IMR-90 (cell line): ENCODE data around the gene PSKH1. TPM values are rescaled to one million over a fixed set of nuclear protein-coding genes. Genes with fewer than 3 reads are reported as not detected.

Experiments
- ATAC-seq: fragments of 200-7000 bp; cut with Tn5 transposase; 2 replicates; pipeline ENCODE4 v1.9.1; 2020; ENCODE audit warnings: low read depth, mild to moderate bottlenecking, moderate library complexity
- BruUV-seq: library from RNA; stranded (reverse); fragments of 400-500 nt; replicated peaks from 2 replicates; lab custom pipeline; 2021; lab: Mats Ljungman, UMichigan
- CTCF ChIA-PET: fragments of 300-600 bp; formaldehyde crosslinking; extraction: SDS; loops from one replicate; lab custom pipeline; 2021; ENCODE audit warnings: antibody characterized with exemption; lab: Yijun Ruan, JAX
- POLR2A ChIA-PET: fragments of 300-600 bp; sonication (Branson Sonifier 250); formaldehyde crosslinking; loops from one replicate; lab custom pipeline; 2022; ENCODE audit warnings: antibody characterized with exemption; ENCODE audit not compliant: unreplicated experiment; lab: Charles Lee
- DNase-seq: peaks from one replicate; pipeline ENCODE4 v3.0.0; 2013
- H2AFZ ChIP-seq: replicated peaks from 2 replicates; pipeline ENCODE3; 2013; ENCODE audit warnings: low read length, mild to moderate bottlenecking; ENCODE audit not compliant: poor library complexity
- H2AK5ac ChIP-seq: 2 replicates; pipeline ENCODE4 v1.6.1; 2013; ENCODE audit warnings: low read depth, low read length, inconsistent platforms
- H2AK9ac ChIP-seq: replicated peaks from 2 replicates; pipeline ENCODE3; 2013; ENCODE audit warnings: mild to moderate bottlenecking, low read depth, low read length, moderate library complexity; ENCODE audit not compliant: poor library complexity
- H2BK120ac ChIP-seq: 2 replicates; pipeline ENCODE4 v1.6.1; 2013; ENCODE audit warnings: low read depth, low read length, inconsistent platforms
- H2BK15ac ChIP-seq: 3 replicates; pipeline ENCODE4 v1.6.1; 2013; ENCODE audit warnings: low read depth, low read length, inconsistent platforms
- H2BK20ac ChIP-seq: 2 replicates; pipeline ENCODE4 v1.6.1; 2013; ENCODE audit warnings: low read depth, mild to moderate bottlenecking, inconsistent platforms, low read length, moderate library complexity
- H2BK5ac ChIP-seq: 2 replicates; pipeline ENCODE4 v1.6.1; 2013; ENCODE audit warnings: mild to moderate bottlenecking, low read depth, low read length, inconsistent platforms; ENCODE audit not compliant: poor library complexity, severe bottlenecking
- H3K14ac ChIP-seq: replicated peaks from 2 replicates; pipeline ENCODE4 v1.6.1; 2013; ENCODE audit warnings: low read depth, low read length, inconsistent platforms
- H3K18ac ChIP-seq: 2 replicates; pipeline ENCODE4 v1.6.1; 2013; ENCODE audit warnings: low read depth, low read length, control low read depth
- H3K23ac ChIP-seq: 2 replicates; pipeline ENCODE4 v1.6.1; 2013; ENCODE audit warnings: low read depth, low read length, inconsistent platforms
- H3K27ac ChIP-seq: 2 replicates; pipeline ENCODE4 v1.5.1; 2013; ENCODE audit warnings: mild to moderate bottlenecking, control low read depth, low read length; ENCODE audit not compliant: insufficient read depth
- H3K27me3 ChIP-seq: 2 replicates; pipeline ENCODE4 v1.6.1; 2013; ENCODE audit warnings: low read length; ENCODE audit not compliant: control insufficient read depth, insufficient read depth
- H3K36me3 ChIP-seq: 2 replicates; pipeline ENCODE4 v1.6.1; 2013; ENCODE audit warnings: low read length, mixed read lengths; ENCODE audit not compliant: control insufficient read depth, insufficient read depth
- H3K4ac ChIP-seq: 2 replicates; pipeline ENCODE4 v1.6.1; 2013; ENCODE audit warnings: low read depth, low read length, inconsistent platforms
- H3K4me1 ChIP-seq: 2 replicates; pipeline ENCODE4 v1.6.1; 2013; ENCODE audit warnings: low read length, mixed read lengths; ENCODE audit not compliant: control insufficient read depth, insufficient read depth
- H3K4me2 ChIP-seq: 2 replicates; pipeline ENCODE4 v1.6.1; 2013; ENCODE audit warnings: low read depth, mild to moderate bottlenecking, control low read depth, low read length, moderate library complexity
- H3K4me3 ChIP-seq: 2 replicates; pipeline ENCODE4 v1.5.1; 2013; ENCODE audit warnings: low read depth, mild to moderate bottlenecking, control low read depth, low read length, moderate library complexity; ENCODE audit not compliant: insufficient read depth
- H3K56ac ChIP-seq: 2 replicates; pipeline ENCODE4 v1.6.1; 2013; ENCODE audit warnings: low read length, inconsistent platforms; ENCODE audit not compliant: insufficient read depth; ENCODE audit errors: extremely low read depth
- H3K79me1 ChIP-seq, 2 experiments: 2 replicates each; pipeline ENCODE4 v1.6.1; 2013; ENCODE audit warnings: low read length in 2 of 2, inconsistent platforms in 1 of 2, low read depth in 1 of 2
- H3K9ac ChIP-seq: 2 replicates; pipeline ENCODE4 v1.6.1; 2013; ENCODE audit warnings: low read depth, low read length, control low read depth
- H3K9me1 ChIP-seq: 2 replicates; pipeline ENCODE4 v1.6.1; 2013; ENCODE audit warnings: low read length, inconsistent platforms; ENCODE audit not compliant: insufficient read depth
- H3K9me3 ChIP-seq: 2 replicates; pipeline ENCODE4 v1.6.1; 2013; ENCODE audit warnings: low read length; ENCODE audit not compliant: control insufficient read depth, insufficient read depth
- H4K20me1 ChIP-seq: 2 replicates; pipeline ENCODE4 v1.6.1; 2013; ENCODE audit warnings: low read length, inconsistent platforms; ENCODE audit not compliant: insufficient read depth
- H4K5ac ChIP-seq: 2 replicates; pipeline ENCODE4 v1.6.1; 2013; ENCODE audit warnings: mild to moderate bottlenecking, low read depth, low read length, control low read depth
- H4K8ac ChIP-seq, 2 experiments: 2 replicates each; pipeline ENCODE4 v1.6.1; 2013; ENCODE audit warnings: low read depth in 2 of 2, low read length in 2 of 2, control low read depth in 1 of 2, inconsistent platforms in 1 of 2
- H4K91ac ChIP-seq: 2 replicates; pipeline ENCODE4 v1.6.1; 2013; ENCODE audit warnings: low read depth, low read length, inconsistent platforms; ENCODE audit not compliant: insufficient read depth
- CEBPB ChIP-seq: IDR thresholded peaks from 2 replicates; pipeline ENCODE4 v1.6.1; 2012; ENCODE audit warnings: low read depth, low read length, improper control_type of control experiment
- CHD1 ChIP-seq: IDR thresholded peaks from 2 replicates; pipeline ENCODE4 v1.6.1; 2012; ENCODE audit warnings: low read depth, low read length, improper control_type of control experiment
- CTCF ChIP-seq: conservative IDR thresholded peaks from 2 replicates; pipeline ENCODE4 v1.5.1; 2012; ENCODE audit warnings: mild to moderate bottlenecking, low read depth, low read length, improper control_type of control experiment
- ELK1 ChIP-seq: fragments of 150-350 bp; IDR thresholded peaks from 2 replicates; pipeline ENCODE4 v1.6.1; 2016; ENCODE audit warnings: low read depth, mild to moderate bottlenecking, low read length, moderate library complexity, borderline replicate concordance
- FOS ChIP-seq: fragments of 150-350 bp; IDR thresholded peaks from 2 replicates; pipeline ENCODE4 v1.6.1; 2016; ENCODE audit warnings: low read depth, low read length
- MAFK ChIP-seq: IDR thresholded peaks from 2 replicates; pipeline ENCODE4 v1.6.1; 2012; ENCODE audit warnings: low read depth, low read length, improper control_type of control experiment
- MAZ ChIP-seq: IDR thresholded peaks from 2 replicates; pipeline ENCODE4 v1.6.1; 2012; ENCODE audit warnings: low read depth, mild to moderate bottlenecking, low read length, improper control_type of control experiment, moderate library complexity, borderline replicate concordance
- MXI1 ChIP-seq: IDR thresholded peaks from 2 replicates; pipeline ENCODE4 v1.6.1; 2012; ENCODE audit warnings: low read depth, mild to moderate bottlenecking, low read length, moderate library complexity, borderline replicate concordance
- NFE2L2 ChIP-seq: fragments of 150-350 bp; IDR thresholded peaks from 2 replicates; pipeline ENCODE4 v1.6.1; 2016; ENCODE audit warnings: low read depth, mild to moderate bottlenecking, low read length
- POLR2A ChIP-seq: IDR thresholded peaks from 2 replicates; pipeline ENCODE4 v1.6.1; 2012; ENCODE audit warnings: mild to moderate bottlenecking, low read depth, low read length
- RAD21 ChIP-seq: IDR thresholded peaks from 2 replicates; pipeline ENCODE4 v1.6.1; 2012; ENCODE audit warnings: low read length, improper control_type of control experiment
- RCOR1 ChIP-seq: IDR thresholded peaks from 2 replicates; pipeline ENCODE4 v1.6.1; 2012; ENCODE audit warnings: mild to moderate bottlenecking, low read length, improper control_type of control experiment; ENCODE audit not compliant: insufficient replicate concordance
- RFX5 ChIP-seq: IDR thresholded peaks from 2 replicates; pipeline ENCODE4 v1.8.0; 2012; ENCODE audit warnings: low read depth, mild to moderate bottlenecking, low read length, moderate library complexity
- SMC3 ChIP-seq: fragments of 150-350 bp; IDR thresholded peaks from 2 replicates; pipeline ENCODE4 v1.6.1; 2016; ENCODE audit warnings: low read depth, mild to moderate bottlenecking, antibody characterized with exemption, low read length, moderate library complexity
- USF2 ChIP-seq: fragments of 150-350 bp; IDR thresholded peaks from 2 replicates; pipeline ENCODE4 v1.6.1; 2017; ENCODE audit warnings: mild to moderate bottlenecking, antibody characterized with exemption, low read length, low read depth
- WGBS, 2 experiments: methylation state at CpG; one replicate each; pipeline versions ENCODE4 v1.1.5 to v1.1.7; 2013; ENCODE audit warnings: missing lambda C conversion rate in 2 of 2; ENCODE audit not compliant: insufficient read length in 1 of 2; ENCODE audit errors: extremely low coverage in 2 of 2; 5-methylcytosine and 5-hydroxymethylcytosine counted together
- dilution Hi-C: fragments of 300-500 bp; cut with HindIII; formaldehyde crosslinking; loops from one replicate; pipeline ENCODE4 v1.14.3; 2018; ENCODE audit warnings: low sequenced_read_pairs; ENCODE audit not compliant: unreplicated experiment
- in situ Hi-C: fragments of 300-500 bp; cut with MboI; formaldehyde crosslinking; loops from 3 replicates; pipeline ENCODE4 v1.14.3; 2019; ENCODE audit warnings: low sequenced_read_pairs, inconsistent platforms, mixed read lengths
- intact Hi-C: fragments of 100-400 bp; cut with micrococcal nuclease; formaldehyde crosslinking; loops from 2 replicates; pipeline ENCODE4 v1.10.0; 2022
- polyA plus RNA-seq, 3 experiments: library from polyadenylated mRNA; depleted of rRNA; stranded (reverse); fragments of >200 nt; gene quantifications; 2 replicates each; pipeline ENCODE4 v1.2.3, GENCODE V29; 2012; ENCODE audit warnings: low replicate concordance in 1 of 3
- total RNA-seq: library from RNA; depleted of rRNA; stranded (reverse); fragments of >200 nt; gene quantifications from 2 replicates; pipeline ENCODE4 v1.2.3, GENCODE V29; 2012

PSKH1 gene
- total and polyA plus RNA-seq, 2 of the 4 experiments (the other 2 are of a cell fraction), result 11.5 to 26.7 TPM

- Histone ChIP-seq H3K9me1 (peaks cover 30% of the 10 kb centered on the region), H3K14ac (no peak overlapping the region), H4K5ac (no peak overlapping the region), H3K9me3 (no peaks in the 10 kb centered on the region), H3K4me3 (no peak overlapping the region), H2AK9ac (no peak overlapping the region), H3K23ac (no peak overlapping the region), H3K27ac (no peak overlapping the region), H4K8ac (no peak overlapping the region), H2AFZ (no peak overlapping the region), H2BK20ac (no peak overlapping the region), H3K56ac (no peak overlapping the region), H3K27me3 (no peaks in the 10 kb centered on the region), H3K4me1 (peaks cover 23% of the 10 kb centered on the region), H4K91ac (no peak overlapping the region), H3K4ac (no peak overlapping the region), H3K79me1 (peaks cover 16 to 58% of the 10 kb centered on the region in 2 experiments), H3K4me2 (no peak overlapping the region), H2BK15ac (no peak overlapping the region), H3K18ac (no peak overlapping the region), H2AK5ac (no peak overlapping the region), H2BK5ac (no peak overlapping the region), H2BK120ac (no peak overlapping the region), H3K36me3 (peaks cover 20% of the 10 kb centered on the region), H3K9ac (no peak overlapping the region), H4K20me1 (peaks cover 48% of the 10 kb centered on the region)
- DNase-seq, result no peak
- intact Hi-C loops, result no loop called here
- CTCF ChIA-PET, result no interaction called here
- no TSS peak for BruUV-seq
- WGBS, 2 experiments, result 94% methylated on average over 3 of the region's 7 CpGs; no CpG with 5 or more reads in 1 of the 2 experiments
- dilution Hi-C loops, result no loop called here
- in situ Hi-C loops, result no loop called here
- POLR2A ChIA-PET, result no interaction called here
- no peak for ATAC-seq
- TF ChIP-seq RCOR1 (no peak), RAD21 (no peak), NFE2L2 (no peak), RFX5 (no peak), CEBPB (no peak), MAZ (no peak), POLR2A (no peak), FOS (no peak), CHD1 (no peak), SMC3 (no peak), CTCF (no peak), USF2 (no peak), MAFK (no peak), ELK1 (no peak), MXI1 (no peak)
Measured at GRCh38 chr16:67914758-67915495, 21.9 kb downstream of the PSKH1 start.
